Activated naive CD8-positive, alpha-beta T cell treated with anti-CD3 and anti-CD28 coated beads, Interleukin-2, amount 10 ng/mL, durations not matched to agents 7 days and 5 days (primary cell): ENCODE measurements around the gene FGF18. TPM values are rescaled to one million over a fixed set of nuclear protein-coding genes. Genes with fewer than 3 reads are reported as not detected.

Experiments
- ATAC-seq: fragments of 150-1000 bp; cut with Tn5 transposase; one replicate; pipeline ENCODE4 v1.10.0; 2021; ENCODE audit warnings: low read depth, moderate library complexity
- POLR2A ChIA-PET: fragments of 350-600 bp; sonication (Branson Sonifier 250); formaldehyde crosslinking; loops from one replicate; lab custom pipeline; 2021; ENCODE audit warnings: antibody characterized with exemption; lab: Charles Lee
- DNase-seq: peaks from one replicate; pipeline ENCODE4 v3.0.0; 2021
- H3K27ac Mint-ChIP-seq: one replicate; pipeline ENCODE4 v1.8.0; 2022; ENCODE audit warnings: mild to moderate bottlenecking, mixed read lengths
- H3K27me3 Mint-ChIP-seq: one replicate; pipeline ENCODE4 v1.8.0; 2022; ENCODE audit warnings: mild to moderate bottlenecking, moderate library complexity, mixed read lengths
- H3K36me3 Mint-ChIP-seq: one replicate; pipeline ENCODE4 v1.8.0; 2021; ENCODE audit warnings: mild to moderate bottlenecking, mixed read lengths
- H3K4me1 Mint-ChIP-seq: one replicate; pipeline ENCODE4 v1.8.0; 2021; ENCODE audit warnings: mixed read lengths
- H3K4me3 Mint-ChIP-seq: one replicate; pipeline ENCODE4 v1.8.0; 2022; ENCODE audit warnings: mild to moderate bottlenecking, moderate library complexity, mixed read lengths
- H3K9me3 Mint-ChIP-seq: one replicate; pipeline ENCODE4 v1.8.0; 2021; ENCODE audit warnings: mixed read lengths
- total RNA-seq, 2 experiments: library from RNA; stranded (reverse); gene quantifications; one replicate each; pipeline ENCODE4 v1.2.3, GENCODE V29; 2021

FGF18 gene
- total RNA-seq, 2 experiments from 2014 or later, result 0.25 TPM; not detected in 1

- peaks cover 10% of the 10 kb centered on the region for H3K27me3 Mint-ChIP-seq
- no peaks in the 10 kb centered on the region for H3K9me3 Mint-ChIP-seq
- ATAC-seq (no peak), DNase-seq (no peak)
- no peaks in the 10 kb centered on the region for H3K36me3 Mint-ChIP-seq
- no peak overlapping the region for H3K27ac Mint-ChIP-seq
- POLR2A ChIA-PET, result no interaction called here
- no peaks in the 10 kb centered on the region for H3K4me1 Mint-ChIP-seq
- H3K4me3 Mint-ChIP-seq, result no peak overlapping the region
Observed at GRCh38 chr5:171462928-171463861, 43.7 kb downstream of the FGF18 start.

DNA sequence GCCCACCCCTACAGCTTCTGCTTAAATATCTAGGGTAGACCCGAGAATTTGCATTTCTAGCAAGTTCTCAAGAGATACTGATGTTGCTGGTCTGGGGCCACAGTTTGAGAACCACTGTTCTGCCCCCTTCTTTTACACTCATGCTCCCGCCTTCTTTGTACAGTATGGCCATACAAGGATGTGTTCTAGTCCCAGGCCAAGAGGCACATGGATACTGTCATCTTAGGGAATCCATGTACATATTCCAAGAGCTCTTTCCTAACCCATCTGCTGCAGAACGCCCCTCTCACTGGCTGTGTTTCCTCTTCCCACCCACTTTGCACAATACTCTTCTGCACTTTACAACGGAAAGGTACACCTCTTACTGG lies 44.4 kb downstream of the FGF18 start:
- Mint-ChIP-seq H3K4me3 (no peak overlapping the region), H3K27me3 (peaks cover 12% of the 10 kb centered on the region), H3K9me3 (no peaks in the 10 kb centered on the region), H3K36me3 (no peaks in the 10 kb centered on the region), H3K4me1 (no peaks in the 10 kb centered on the region), H3K27ac (no peak overlapping the region)
- POLR2A ChIA-PET, result no interaction called here
- no peak for DNase-seq
- no peak for ATAC-seq

- Mint-ChIP-seq H3K36me3 (no peaks in the 10 kb centered on the region), H3K9me3 (no peaks in the 10 kb centered on the region), H3K4me3 (no peak overlapping the region), H3K27me3 (peaks cover 12% of the 10 kb centered on the region), H3K27ac (no peak overlapping the region), H3K4me1 (no peaks in the 10 kb centered on the region)
- DNase-seq, result no peak
- POLR2A ChIA-PET, result no interaction called here
- no peak for ATAC-seq
Observed at GRCh38 chr5:171464829-171465228, 45.4 kb downstream of the FGF18 start.

GRCh38 chr5:171467107-171467506 lies 47.7 kb downstream of the FGF18 start:
- Mint-ChIP-seq H3K4me3 (no peak overlapping the region), H3K27me3 (peaks cover 13% of the 10 kb centered on the region), H3K4me1 (no peaks in the 10 kb centered on the region), H3K27ac (no peak overlapping the region), H3K9me3 (no peaks in the 10 kb centered on the region), H3K36me3 (no peaks in the 10 kb centered on the region)
- DNase-seq (no peak), ATAC-seq (no peak)
- POLR2A ChIA-PET, result no interaction called here

DNA sequence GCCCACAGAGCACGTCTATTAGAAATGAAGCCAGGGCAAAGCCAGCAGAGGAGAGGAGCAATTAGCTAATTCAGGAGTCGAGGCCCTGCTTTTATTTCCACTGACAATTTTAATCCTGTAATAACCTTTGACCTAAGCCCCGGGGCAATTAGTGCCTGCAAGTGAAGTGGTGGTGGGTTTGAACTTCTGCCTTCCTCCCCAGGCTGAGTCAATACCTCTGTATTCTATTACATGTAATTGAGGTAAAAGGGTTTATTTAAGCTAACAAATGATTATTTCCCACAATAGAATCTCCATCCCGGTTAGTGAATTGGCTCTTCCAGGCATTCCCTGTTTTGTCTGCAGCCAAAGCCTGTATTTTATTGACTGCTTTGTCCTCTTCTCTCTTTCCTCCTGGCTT lies 49.9 kb downstream of the FGF18 start:
- no peak for ATAC-seq
- H3K36me3 Mint-ChIP-seq, result no peaks in the 10 kb centered on the region
- H3K9me3 Mint-ChIP-seq, result no peaks in the 10 kb centered on the region

DNA sequence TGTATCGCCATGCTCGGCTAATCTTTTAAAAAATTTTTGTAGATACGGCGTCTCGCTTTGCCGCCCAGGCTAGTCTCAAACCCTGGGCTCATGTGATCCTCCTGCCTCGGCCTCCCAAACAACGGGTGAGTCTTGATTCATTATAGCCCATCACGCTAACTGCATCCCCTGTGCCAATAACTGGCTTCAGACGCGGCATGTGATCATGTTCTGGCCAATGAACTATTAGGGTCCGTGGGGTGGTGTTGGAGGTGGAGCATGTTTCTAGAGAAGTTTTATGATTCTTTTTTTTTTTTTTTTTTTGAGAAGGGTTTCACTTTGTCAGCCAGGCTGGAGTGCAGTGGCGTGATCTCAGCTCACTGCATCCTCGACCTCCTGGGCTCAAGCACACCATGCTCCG lies 51.0 kb downstream of the FGF18 start:
- H3K27ac Mint-ChIP-seq, result no peak overlapping the region
- ATAC-seq, result no peak
- POLR2A ChIA-PET, result no interaction called here

More for the DNA sequence above, 49.9 kb downstream of the FGF18 start:
- POLR2A ChIA-PET, result no interaction called here
- Mint-ChIP-seq H3K4me3 (no peak overlapping the region), H3K27ac (no peak overlapping the region), H3K27me3 (peaks cover 13% of the 10 kb centered on the region), H3K4me1 (no peaks in the 10 kb centered on the region)
- no peak for DNase-seq

GRCh38 chr5:171474230-171474813 lies 54.9 kb downstream of the FGF18 start:
- DNase-seq, result no peak
- POLR2A ChIA-PET, result no interaction called here
- Mint-ChIP-seq H3K4me1 (peaks cover 2% of the 10 kb centered on the region), H3K4me3 (no peak overlapping the region), H3K27me3 (peaks cover 12% of the 10 kb centered on the region), H3K9me3 (no peaks in the 10 kb centered on the region), H3K27ac (no peak overlapping the region), H3K36me3 (no peaks in the 10 kb centered on the region)
- no peak for ATAC-seq

More for the DNA sequence above, 51.0 kb downstream of the FGF18 start:
- H3K27me3 Mint-ChIP-seq, result peaks cover 9% of the 10 kb centered on the region
- no peak overlapping the region for H3K4me3 Mint-ChIP-seq
- no peaks in the 10 kb centered on the region for H3K36me3 Mint-ChIP-seq
- no peaks in the 10 kb centered on the region for H3K9me3 Mint-ChIP-seq
- no peaks in the 10 kb centered on the region for H3K4me1 Mint-ChIP-seq
- no peak for DNase-seq

DNA sequence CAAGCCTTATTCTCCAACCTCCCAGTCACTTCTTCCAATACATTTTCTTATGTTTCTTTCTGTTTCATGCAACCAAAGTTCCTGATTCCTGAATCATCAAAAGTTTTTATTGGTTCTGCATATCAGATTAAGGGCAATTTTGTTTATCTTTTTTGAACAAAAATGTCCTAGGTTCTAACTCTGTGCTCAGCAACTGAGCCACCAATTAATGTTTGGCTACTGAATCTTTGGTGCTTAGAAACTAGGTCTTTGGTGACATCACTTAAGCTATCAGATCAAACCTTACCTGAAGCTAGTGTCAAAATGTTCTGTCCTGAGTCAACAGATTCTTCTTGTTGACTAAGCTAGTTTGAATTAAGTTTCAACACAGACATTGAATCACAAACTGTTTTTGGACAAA lies 56.1 kb downstream of the FGF18 start:
- POLR2A ChIA-PET, result no interaction called here

GRCh38 chr5:171476701-171477100 lies 57.3 kb downstream of the FGF18 start:
- POLR2A ChIA-PET, result no interaction called here
- Mint-ChIP-seq H3K4me3 (no peak overlapping the region), H3K36me3 (no peaks in the 10 kb centered on the region), H3K27me3 (peaks cover 10% of the 10 kb centered on the region), H3K9me3 (no peaks in the 10 kb centered on the region), H3K4me1 (peaks cover 9% of the 10 kb centered on the region), H3K27ac (no peak overlapping the region)
- DNase-seq, result no peak
- no peak for ATAC-seq

More for the DNA sequence above, 56.1 kb downstream of the FGF18 start:
- no peaks in the 10 kb centered on the region for H3K9me3 Mint-ChIP-seq
- DNase-seq (no peak), ATAC-seq (no peak)
- no peak overlapping the region for H3K27ac Mint-ChIP-seq
- H3K4me1 Mint-ChIP-seq, result peaks cover 9% of the 10 kb centered on the region
- H3K27me3 Mint-ChIP-seq, result peaks cover 12% of the 10 kb centered on the region
- no peak overlapping the region for H3K4me3 Mint-ChIP-seq
- no peaks in the 10 kb centered on the region for H3K36me3 Mint-ChIP-seq

GRCh38 chr5:171477101-171477500 lies 57.7 kb downstream of the FGF18 start:
- H3K36me3 Mint-ChIP-seq, result no peaks in the 10 kb centered on the region
- DNase-seq (no peak), ATAC-seq (no peak)
- POLR2A ChIA-PET, result no interaction called here
- H3K27me3 Mint-ChIP-seq, result peaks cover 10% of the 10 kb centered on the region
- no peak overlapping the region for H3K4me3 Mint-ChIP-seq
- H3K27ac Mint-ChIP-seq, result no peak overlapping the region
- peaks cover 9% of the 10 kb centered on the region for H3K4me1 Mint-ChIP-seq
- no peaks in the 10 kb centered on the region for H3K9me3 Mint-ChIP-seq

DNA sequence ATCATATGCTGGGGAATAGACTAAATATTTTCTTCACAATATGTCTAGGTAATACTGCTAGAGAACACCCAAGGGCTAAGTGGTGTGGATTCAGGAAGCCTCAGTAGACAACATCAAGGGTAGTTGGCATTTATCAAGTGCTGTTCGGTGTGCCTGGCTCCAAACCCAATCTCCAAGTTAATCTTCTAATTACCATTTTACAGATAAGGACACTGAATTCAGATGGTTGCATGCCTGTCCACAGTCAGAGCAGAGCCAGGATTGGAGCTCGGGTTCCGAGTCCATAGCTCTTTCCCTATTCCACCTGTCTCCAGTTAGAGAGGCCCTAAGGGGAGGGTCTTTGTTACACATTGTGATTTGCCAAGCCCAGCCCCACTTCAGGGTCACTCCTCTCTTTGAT lies 58.2 kb downstream of the FGF18 start:
- POLR2A ChIA-PET, result no interaction called here
- H3K4me3 Mint-ChIP-seq, result no peak overlapping the region
- peaks cover 10% of the 10 kb centered on the region for H3K27me3 Mint-ChIP-seq
- no peaks in the 10 kb centered on the region for H3K36me3 Mint-ChIP-seq
- peaks cover 9% of the 10 kb centered on the region for H3K4me1 Mint-ChIP-seq
- no peak overlapping the region for H3K27ac Mint-ChIP-seq
- no peak for ATAC-seq
- DNase-seq, result no peak
- H3K9me3 Mint-ChIP-seq, result no peaks in the 10 kb centered on the region

GRCh38 chr5:171478946-171479775 lies 59.7 kb downstream of the FGF18 start:
- H3K27ac Mint-ChIP-seq, result no peak overlapping the region
- DNase-seq (no peak), ATAC-seq (peak; percentile 42)
- no peak overlapping the region for H3K4me3 Mint-ChIP-seq
- H3K9me3 Mint-ChIP-seq, result no peaks in the 10 kb centered on the region
- no peaks in the 10 kb centered on the region for H3K36me3 Mint-ChIP-seq
- H3K27me3 Mint-ChIP-seq, result peaks cover 10% of the 10 kb centered on the region
- peaks cover 9% of the 10 kb centered on the region for H3K4me1 Mint-ChIP-seq
- POLR2A ChIA-PET, result no interaction called here

GRCh38 chr5:171479776-171480125 lies 60.3 kb downstream of the FGF18 start:
- Mint-ChIP-seq H3K9me3 (no peaks in the 10 kb centered on the region), H3K27me3 (peaks cover 10% of the 10 kb centered on the region), H3K36me3 (no peaks in the 10 kb centered on the region), H3K4me1 (peaks cover 9% of the 10 kb centered on the region), H3K4me3 (no peak overlapping the region), H3K27ac (peak overlapping the region; percentile 34)
- ATAC-seq (no peak), DNase-seq (no peak)
- POLR2A ChIA-PET, result no interaction called here
